GM20000 (cell line): Measurements from ENCODE around the gene SLC19A2.

Experiments
- DNase-seq: peaks from one replicate; pipeline ENCODE4 v3.0.0; 2012; ENCODE audit warnings: low spot score
- TF ChIP-seq, protein P1 (sequence below): IDR thresholded peaks from 2 replicates; pipeline ENCODE4 v1.5.1; 2012; ENCODE audit warnings: mild to moderate bottlenecking, control low read depth; ENCODE audit errors: extremely low read depth, missing control alignments

The SLC19A2 gene

DNA sequence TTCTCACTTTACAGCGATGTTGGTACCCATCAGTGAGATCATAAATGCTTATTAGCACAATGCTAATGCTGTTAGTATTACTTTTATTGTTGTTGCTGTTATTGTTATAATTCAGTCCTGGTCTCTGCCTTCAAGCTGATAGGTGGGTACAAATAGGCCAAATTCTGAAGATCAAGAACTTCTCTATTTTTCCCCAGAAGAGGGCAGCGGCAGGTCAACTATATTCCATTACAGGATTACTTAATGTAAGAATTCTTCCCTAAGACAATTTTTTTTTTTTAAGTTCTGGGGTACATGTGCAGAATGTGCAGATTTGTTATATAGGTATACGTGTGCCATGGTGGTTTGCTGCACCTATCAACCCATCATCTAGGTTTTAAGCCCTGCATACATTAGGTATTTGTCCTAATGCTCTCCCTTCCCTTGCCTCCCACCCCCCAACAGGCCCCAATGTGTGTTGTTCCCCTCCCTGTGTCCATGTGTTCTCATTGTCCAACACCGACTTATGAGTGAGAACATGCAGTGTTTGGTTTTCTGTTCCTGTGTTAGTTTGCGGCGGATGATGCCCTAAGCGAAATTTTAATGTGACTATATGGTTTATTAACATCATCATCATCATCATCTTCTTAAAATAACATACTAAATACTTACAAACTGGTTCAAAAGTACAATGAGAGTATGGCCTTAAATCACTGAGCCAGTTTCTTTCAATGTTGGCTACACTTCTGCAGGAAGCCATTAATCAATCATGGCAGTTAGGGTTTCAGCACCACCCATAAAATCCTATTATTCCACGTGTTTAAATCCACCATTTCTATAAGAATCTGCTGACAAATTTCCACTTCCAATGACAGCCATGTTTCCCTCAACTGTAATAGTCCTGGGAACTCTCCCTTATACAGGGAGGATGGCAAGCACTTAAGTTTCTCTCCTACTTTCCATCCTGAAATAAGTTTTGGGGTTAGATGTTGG, 19.2 kb downstream of the SLC19A2 start:
- TF ChIP-seq, protein P1, sequence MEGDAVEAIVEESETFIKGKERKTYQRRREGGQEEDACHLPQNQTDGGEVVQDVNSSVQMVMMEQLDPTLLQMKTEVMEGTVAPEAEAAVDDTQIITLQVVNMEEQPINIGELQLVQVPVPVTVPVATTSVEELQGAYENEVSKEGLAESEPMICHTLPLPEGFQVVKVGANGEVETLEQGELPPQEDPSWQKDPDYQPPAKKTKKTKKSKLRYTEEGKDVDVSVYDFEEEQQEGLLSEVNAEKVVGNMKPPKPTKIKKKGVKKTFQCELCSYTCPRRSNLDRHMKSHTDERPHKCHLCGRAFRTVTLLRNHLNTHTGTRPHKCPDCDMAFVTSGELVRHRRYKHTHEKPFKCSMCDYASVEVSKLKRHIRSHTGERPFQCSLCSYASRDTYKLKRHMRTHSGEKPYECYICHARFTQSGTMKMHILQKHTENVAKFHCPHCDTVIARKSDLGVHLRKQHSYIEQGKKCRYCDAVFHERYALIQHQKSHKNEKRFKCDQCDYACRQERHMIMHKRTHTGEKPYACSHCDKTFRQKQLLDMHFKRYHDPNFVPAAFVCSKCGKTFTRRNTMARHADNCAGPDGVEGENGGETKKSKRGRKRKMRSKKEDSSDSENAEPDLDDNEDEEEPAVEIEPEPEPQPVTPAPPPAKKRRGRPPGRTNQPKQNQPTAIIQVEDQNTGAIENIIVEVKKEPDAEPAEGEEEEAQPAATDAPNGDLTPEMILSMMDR = no peak
- no peak for DNase-seq

DNA sequence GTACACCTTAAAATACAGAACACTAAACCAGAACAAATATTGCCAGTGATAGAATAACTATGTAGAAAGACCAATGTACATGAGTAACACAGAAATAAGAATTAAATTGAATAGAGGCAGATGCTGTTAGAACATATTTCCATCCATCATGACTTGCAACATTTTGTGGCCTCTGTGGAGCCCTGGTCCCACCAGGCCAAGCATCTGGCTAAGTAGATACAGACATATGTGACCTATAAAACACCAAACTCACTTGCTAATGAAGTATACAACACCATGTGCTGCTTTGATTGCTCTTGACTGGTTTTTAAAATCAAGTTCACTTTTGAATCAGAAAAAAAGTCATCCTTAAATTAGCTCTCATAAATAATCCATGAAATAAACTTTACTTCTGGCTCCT, 20.5 kb downstream of the SLC19A2 start:
- no peak for DNase-seq
- TF ChIP-seq, protein P1 = no peak

DNA sequence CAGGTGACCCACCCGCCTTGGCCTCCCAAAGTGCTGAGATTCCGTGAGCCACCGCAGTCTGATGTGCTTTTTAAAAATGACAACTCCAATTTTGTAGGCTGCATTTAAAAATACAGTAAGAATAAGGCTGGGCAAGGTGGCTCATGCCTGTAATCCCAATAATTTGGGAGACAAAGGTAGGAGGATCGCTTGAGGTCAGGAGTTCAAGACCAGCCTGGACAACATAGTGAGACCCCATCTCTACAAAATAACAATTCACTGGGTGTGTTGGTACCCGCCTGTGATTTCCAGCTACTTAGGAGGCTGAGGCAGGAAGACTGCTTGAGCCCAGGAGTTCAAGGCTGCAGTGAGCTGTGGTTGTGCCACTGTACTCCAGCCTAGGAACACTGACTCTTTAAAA, 23.4 kb downstream of the SLC19A2 start:
- TF ChIP-seq, protein P1 = no peak
- DNase-seq = no peak

DNA sequence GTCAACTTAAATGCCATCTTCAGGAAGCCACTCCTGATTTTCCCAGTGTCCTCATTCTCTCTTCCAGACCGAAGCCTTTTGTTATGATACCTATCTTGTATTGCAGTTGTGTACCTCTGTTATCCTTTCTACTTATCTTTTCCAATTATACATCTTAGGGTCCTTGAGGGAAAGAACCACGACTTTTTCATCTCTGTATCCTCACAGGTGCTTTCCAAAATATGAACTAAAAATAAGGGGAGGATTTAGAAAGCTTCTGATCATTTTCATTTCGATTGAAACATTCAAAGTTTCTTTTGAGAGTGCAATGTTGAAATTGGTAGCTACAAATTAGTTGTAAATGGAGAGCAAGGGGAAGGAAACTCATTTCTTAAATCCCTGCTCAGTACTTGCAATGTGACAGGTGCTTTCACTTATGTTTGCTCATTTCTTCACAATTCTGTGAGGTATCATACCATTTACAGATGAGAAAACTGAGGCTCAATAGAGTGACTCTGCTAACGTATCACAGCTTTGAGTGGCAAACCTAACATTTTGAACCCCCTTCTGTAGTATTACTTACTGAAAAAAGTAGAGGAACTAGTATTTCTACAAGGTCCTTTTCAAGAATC, 24.2 kb downstream of the SLC19A2 start:
- TF ChIP-seq, protein P1 = no peak
- no peak for DNase-seq

DNA sequence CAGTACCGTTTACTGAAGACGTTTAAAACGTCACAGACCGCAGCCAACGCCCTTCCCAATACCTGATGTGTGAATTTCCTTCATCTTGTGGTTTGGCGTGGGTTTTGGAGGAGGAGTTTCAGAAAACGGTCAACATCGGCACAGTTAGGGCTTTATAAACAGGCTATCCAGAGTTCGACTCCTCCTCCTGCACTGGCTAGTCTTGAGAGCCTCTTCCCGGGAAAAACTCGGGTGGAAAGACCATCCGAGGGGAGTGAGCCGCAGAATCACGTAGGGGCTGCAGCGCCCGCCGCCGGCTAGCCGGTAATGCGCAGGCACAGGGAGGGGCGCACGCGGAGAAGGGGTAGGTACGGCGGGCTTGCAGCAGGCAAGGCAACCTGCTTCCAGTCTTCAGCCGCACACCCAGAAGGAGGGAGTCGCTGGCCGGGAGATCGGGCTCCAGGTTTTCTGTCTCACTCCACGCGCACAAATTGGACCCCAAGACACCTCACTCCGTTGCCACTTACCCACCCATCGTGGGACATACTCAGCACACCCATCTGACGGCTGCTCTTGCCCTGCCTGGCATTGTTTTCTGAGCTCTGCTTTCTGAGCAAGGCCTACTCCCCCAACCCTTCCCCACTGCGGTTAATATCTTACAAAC, 25.4 kb downstream of the SLC19A2 start:
- no peak for DNase-seq
- TF ChIP-seq, protein P1 = no peak

DNA sequence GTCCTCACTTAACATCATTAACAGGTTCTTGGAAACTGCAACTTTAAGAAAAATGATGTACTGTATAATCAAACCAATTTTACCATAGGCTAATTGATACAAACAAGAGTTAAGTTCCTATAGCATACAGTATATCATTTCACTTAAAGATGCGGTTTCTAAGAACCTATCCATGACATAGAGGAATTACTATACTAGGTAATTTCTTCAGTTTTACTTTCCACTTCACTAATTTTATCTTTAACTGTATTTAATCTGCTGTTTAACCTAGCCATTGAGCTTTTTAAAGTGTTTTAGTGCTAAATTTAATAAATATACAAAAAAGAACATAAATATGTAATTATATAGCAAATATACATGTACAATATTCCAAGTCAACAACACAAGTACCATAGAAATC, 28.3 kb downstream of the SLC19A2 start:
- TF ChIP-seq, protein P1 = no peak
- DNase-seq = no peak

DNA sequence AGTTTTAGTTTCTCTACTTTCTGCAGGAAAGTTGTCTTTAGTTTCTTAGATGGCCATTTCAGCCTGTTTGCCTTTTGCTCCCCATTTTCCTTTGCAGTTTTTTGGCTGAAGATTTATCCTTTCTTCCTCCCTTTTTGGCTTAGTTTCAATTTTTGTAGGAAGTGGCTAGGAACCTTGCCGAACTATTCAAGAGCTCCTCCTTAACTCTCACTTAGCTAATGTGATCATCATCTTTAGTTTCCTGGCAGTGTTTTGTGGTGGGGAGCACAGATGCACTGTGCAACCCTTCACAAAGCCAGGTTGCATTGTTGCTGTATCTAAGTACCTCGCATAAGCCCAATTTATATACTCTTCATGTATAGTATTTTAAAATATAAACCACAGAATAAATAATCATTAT, 29.7 kb downstream of the SLC19A2 start:
- no peak for DNase-seq
- TF ChIP-seq, protein P1 = no peak
